HEK293T (cell line): ENCODE results near the gene NCSTN.

Experiments
- ARNT ChIP-seq: fragments of 450-650 bp; IDR thresholded peaks from 2 replicates; pipeline ENCODE4 v1.6.1; 2017; ENCODE audit warnings: mild to moderate bottlenecking
- CTBP1 ChIP-seq: fragments of 450-650 bp; IDR thresholded peaks from 2 replicates; pipeline ENCODE4 v1.6.1; 2016; ENCODE audit warnings: borderline replicate concordance
- FOXA1 ChIP-seq: fragments of 450-650 bp; IDR thresholded peaks from 2 replicates; pipeline ENCODE4 v1.6.1; 2016; ENCODE audit warnings: mild to moderate bottlenecking

DNA sequence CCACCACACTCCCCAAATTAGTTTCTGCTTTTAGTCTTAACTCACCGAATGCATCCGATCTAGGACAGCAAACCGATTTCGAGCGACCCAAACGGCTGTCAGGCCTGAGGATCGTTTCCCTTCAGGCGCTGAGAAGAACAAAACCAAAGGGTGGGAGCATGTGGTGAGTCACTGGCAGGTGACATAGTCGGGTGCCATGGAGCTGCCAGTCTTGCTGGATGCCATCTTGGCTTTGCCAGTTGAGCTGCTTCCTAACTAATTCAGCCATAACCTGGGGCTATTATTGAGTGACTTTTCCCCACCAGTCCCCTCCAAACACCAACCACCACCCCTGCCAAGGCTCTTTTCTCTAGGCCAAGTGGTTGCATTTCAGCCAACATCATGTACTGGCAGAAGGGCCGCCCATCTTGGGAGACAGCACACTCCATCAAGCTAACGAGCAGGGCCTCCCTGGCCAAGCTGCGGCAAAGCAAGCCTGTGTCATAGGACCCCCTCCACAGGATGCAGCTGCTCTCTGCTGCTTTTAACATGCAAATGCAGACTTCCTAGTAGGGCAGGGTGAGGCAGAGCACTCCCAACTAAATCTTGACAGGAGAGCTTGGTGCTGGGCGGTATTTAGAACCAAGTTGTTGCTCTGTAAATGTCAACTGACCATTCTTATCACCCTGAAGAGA is 35.9 kb upstream of the NCSTN start:
- TF ChIP-seq CTBP1, result no peak
- TF ChIP-seq FOXA1, result no peak
- no peak for TF ChIP-seq ARNT
